ENCODE measurements around the gene ISL2. TPM values are rescaled to one million over a fixed set of nuclear protein-coding genes. Genes with fewer than 3 reads are reported as not detected.

The ISL2 gene
- total and polyA plus RNA-seq, 2 of the 13 experiments (the other 11 are each of a cell fraction or from before 2014, with no cell fraction given): 4.3 to 5.1 TPM

DNA sequence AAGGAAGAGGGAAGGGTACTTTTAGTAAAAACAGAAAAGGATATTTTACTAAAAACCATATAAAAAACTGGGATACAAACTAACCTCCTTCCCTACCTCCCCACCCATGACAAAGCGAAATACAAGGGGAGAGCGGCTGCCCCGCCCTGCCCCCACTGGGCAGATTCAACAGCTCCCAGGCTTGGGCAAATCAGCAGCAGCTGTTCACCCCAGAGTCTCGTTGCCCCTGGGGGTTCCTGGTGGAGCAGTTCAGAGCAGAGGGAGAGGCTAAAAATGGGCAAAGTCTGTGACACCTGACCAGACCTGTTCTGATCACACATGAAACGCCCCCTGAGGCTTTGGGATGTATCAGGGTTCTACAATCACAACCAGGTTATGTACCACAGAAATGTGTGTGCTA, 22.8 kb upstream of the ISL2 start:
- ATAC-seq: no peak
- Histone ChIP-seq H4K20me1 (ENCODE audit: insufficient read depth, low read length) (peaks cover 19% of the 10 kb centered on the region), H3K9me3 (ENCODE audit: low read length) (no peaks in the 10 kb centered on the region), H3K4me1 (ENCODE audit: insufficient read depth, low read length) (peaks cover 43% of the 10 kb centered on the region), H3K79me2 (ENCODE audit: insufficient read depth, low read length) (peaks cover 23% of the 10 kb centered on the region), H3K9ac (ENCODE audit: insufficient read depth, low read depth, low read length) (no peak overlapping the region), H3K27ac (ENCODE audit: extremely low read length, insufficient read depth, low read length) (no peak overlapping the region), H3K36me3 (replicated peaks in 1 of 2; ENCODE audit: control insufficient read depth in 1 of 2, insufficient read depth in 2 of 2, low read length in 2 of 2) (no peaks in the 10 kb centered on the region), H3K4me2 (ENCODE audit: low read depth, low read length) (peak overlapping the region; percentile 53), H3K27me3 (ENCODE audit: control insufficient read depth in 1 of 2, insufficient read depth in 2 of 2, low read length in 2 of 2) (peaks cover 0 to 4% of the 10 kb centered on the region in 2 experiments; a peak in 1 of 5 replicates), H3K4me3 (replicated peaks in 1 of 3; ENCODE audit: insufficient read depth in 1 of 3, low read depth in 2 of 3, low read length in 3 of 3) (peak overlapping the region in 1 of 3 experiments; percentile 29; a peak in 1 of 6 replicates), H2AFZ (ENCODE audit: low read length) (no peak overlapping the region)
- 58% methylated on average over 3 of the region's 5 CpGs for WGBS (ENCODE audit: low lambda C conversion rate)
- no peak for DNase-seq (ENCODE audit: low spot score)
- in situ Hi-C loops (cut with HindIII; ENCODE audit: extremely low pct_ligation_motif_present, low pct_unique_long_range_greater_than_20kb): no loop called here
- no peak for FAIRE-seq
- intact Hi-C loops (cut with micrococcal nuclease; ENCODE audit: unreplicated experiment): no loop called here
- TF ChIP-seq, protein P1, sequence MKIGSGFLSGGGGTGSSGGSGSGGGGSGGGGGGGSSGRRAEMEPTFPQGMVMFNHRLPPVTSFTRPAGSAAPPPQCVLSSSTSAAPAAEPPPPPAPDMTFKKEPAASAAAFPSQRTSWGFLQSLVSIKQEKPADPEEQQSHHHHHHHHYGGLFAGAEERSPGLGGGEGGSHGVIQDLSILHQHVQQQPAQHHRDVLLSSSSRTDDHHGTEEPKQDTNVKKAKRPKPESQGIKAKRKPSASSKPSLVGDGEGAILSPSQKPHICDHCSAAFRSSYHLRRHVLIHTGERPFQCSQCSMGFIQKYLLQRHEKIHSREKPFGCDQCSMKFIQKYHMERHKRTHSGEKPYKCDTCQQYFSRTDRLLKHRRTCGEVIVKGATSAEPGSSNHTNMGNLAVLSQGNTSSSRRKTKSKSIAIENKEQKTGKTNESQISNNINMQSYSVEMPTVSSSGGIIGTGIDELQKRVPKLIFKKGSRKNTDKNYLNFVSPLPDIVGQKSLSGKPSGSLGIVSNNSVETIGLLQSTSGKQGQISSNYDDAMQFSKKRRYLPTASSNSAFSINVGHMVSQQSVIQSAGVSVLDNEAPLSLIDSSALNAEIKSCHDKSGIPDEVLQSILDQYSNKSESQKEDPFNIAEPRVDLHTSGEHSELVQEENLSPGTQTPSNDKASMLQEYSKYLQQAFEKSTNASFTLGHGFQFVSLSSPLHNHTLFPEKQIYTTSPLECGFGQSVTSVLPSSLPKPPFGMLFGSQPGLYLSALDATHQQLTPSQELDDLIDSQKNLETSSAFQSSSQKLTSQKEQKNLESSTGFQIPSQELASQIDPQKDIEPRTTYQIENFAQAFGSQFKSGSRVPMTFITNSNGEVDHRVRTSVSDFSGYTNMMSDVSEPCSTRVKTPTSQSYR (CRISPR knock-in tag; IDR thresholded peaks at IDR 0.05; ENCODE audit: borderline replicate concordance): 0 out of 2 replicates have a peak, but pooled peaks have one; percentile 27
- TF ChIP-seq, protein P2, sequence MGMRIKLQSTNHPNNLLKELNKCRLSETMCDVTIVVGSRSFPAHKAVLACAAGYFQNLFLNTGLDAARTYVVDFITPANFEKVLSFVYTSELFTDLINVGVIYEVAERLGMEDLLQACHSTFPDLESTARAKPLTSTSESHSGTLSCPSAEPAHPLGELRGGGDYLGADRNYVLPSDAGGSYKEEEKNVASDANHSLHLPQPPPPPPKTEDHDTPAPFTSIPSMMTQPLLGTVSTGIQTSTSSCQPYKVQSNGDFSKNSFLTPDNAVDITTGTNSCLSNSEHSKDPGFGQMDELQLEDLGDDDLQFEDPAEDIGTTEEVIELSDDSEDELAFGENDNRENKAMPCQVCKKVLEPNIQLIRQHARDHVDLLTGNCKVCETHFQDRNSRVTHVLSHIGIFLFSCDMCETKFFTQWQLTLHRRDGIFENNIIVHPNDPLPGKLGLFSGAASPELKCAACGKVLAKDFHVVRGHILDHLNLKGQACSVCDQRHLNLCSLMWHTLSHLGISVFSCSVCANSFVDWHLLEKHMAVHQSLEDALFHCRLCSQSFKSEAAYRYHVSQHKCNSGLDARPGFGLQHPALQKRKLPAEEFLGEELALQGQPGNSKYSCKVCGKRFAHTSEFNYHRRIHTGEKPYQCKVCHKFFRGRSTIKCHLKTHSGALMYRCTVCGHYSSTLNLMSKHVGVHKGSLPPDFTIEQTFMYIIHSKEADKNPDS (CRISPR knock-in tag; IDR thresholded peaks at IDR 0.05): no peak
- BruUV-seq (replicated peaks): no TSS peak
- CTCF ChIA-PET (ENCODE audit: low intra/inter-chr PET ratio, low total read pairs): no interaction called here
- POLR2A ChIA-PET: interaction anchor here (4.3 to 5.9 kb wide), 2 partner anchors 16 to 22 kb away, joined by 21 to 132 read pairs; partner anchors contain the start of gene ISL2
